GM10248 (cell line): ENCODE measurements around the gene TMPRSS13.

ENCODE experiments used
- CTCF ChIA-PET: fragments of 300-600 bp; sonication (Branson Sonifier 250); formaldehyde crosslinking; extraction: SDS; loops from one replicate; lab custom pipeline; 2021; ENCODE audit warnings: antibody characterized with exemption; lab: Yijun Ruan, JAX
- POLR2A ChIA-PET: fragments of 350-650 bp; sonication (Branson Sonifier 250); formaldehyde crosslinking; extraction: SDS; loops from one replicate; lab custom pipeline; 2020; ENCODE audit warnings: antibody characterized with exemption; lab: Yijun Ruan, JAX
- DNase-seq: peaks from one replicate; pipeline ENCODE4 v3.0.0; 2012; ENCODE audit errors: extremely low spot score
- CTCF ChIP-seq: IDR thresholded peaks from 2 replicates; pipeline ENCODE4 v1.5.1; 2012; ENCODE audit warnings: mild to moderate bottlenecking, low read depth; ENCODE audit errors: extremely low read depth, missing control alignments, control extremely low read depth

TMPRSS13 gene

GRCh38 chr11:117910525-117910924 lies 18.7 kb downstream of the TMPRSS13 start:
- TF ChIP-seq CTCF = no peak
- no peak for DNase-seq
- ChIA-PET CTCF (interaction anchor here (1.0 to 2.4 kb wide), 3 partner anchors 9 to 484 kb away, joined by 3 to 12 read pairs (median 4); no protein-coding TSS in a partner anchor), POLR2A (no interaction called here)

GRCh38 chr11:117909611-117910382 lies 19.4 kb downstream of the TMPRSS13 start:
- ChIA-PET CTCF (interaction anchor here (1.1 to 2.4 kb wide), 2 partner anchors 37 to 484 kb away, joined by 4 to 12 read pairs; no protein-coding TSS in a partner anchor), POLR2A (no interaction called here)
- no peak for TF ChIP-seq CTCF
- DNase-seq = no peak

- DNase-seq = no peak
These were observed 20.1 kb downstream of the TMPRSS13 start for GRCh38 chr11:117908959-117909610.

GRCh38 chr11:117908109-117908895 lies 20.9 kb downstream of the TMPRSS13 start:
- ChIA-PET POLR2A (no interaction called here), CTCF (interaction anchor here (0.8 to 4.7 kb wide), 5 partner anchors 10 to 101 kb away, joined by 3 to 21 read pairs (median 5); no protein-coding TSS in a partner anchor)
- no peak for DNase-seq
- TF ChIP-seq CTCF = no peak

More at GRCh38 chr11:117908959-117909610, 20.1 kb downstream of the TMPRSS13 start:
- POLR2A ChIA-PET = no interaction called here
- TF ChIP-seq CTCF = no peak
- CTCF ChIA-PET = interaction anchor here (1.6 to 4.7 kb wide), 4 partner anchors 10 to 102 kb away, joined by 4 to 21 read pairs (median 10); no protein-coding TSS in a partner anchor

GRCh38 chr11:117907276-117908108 lies 21.7 kb downstream of the TMPRSS13 start:
- no peak for TF ChIP-seq CTCF
- ChIA-PET POLR2A (no interaction called here), CTCF (interaction anchor here (0.8 to 4.7 kb wide), 5 partner anchors 11 to 100 kb away, joined by 3 to 21 read pairs (median 5); no protein-coding TSS in a partner anchor)
- peak; percentile 67 for DNase-seq
